ENCODE results near the gene ANGEL2. TPM values are rescaled to one million over a fixed set of nuclear protein-coding genes. Genes with fewer than 3 reads are reported as not detected.

ANGEL2 gene
- total and polyA plus RNA-seq, 5 donors from 2014 or later: 25.2 to 57.3 (median 35.2) TPM

DNA sequence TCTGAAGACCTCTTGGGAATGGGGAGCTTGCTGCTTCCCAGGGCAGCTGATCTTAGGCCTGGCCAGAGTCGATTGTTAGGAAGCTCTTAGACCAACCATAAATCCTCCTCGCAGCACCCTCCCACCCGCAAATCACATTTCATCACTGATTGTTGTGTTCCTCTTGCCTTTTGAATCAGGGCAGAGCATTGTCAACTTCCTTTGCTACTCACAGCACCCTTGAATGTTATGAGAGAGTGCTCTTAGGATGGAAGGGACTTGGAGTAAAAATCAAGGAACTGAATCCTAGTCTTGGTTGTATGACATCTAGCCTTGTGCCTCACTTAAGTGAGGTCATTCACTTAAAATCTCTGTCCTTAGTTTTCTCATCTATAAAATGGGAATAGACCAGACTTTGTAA lies 62.3 kb downstream of the ANGEL2 start:
- Histone ChIP-seq H3K4me1 (ENCODE audit: control insufficient read depth, insufficient read depth, low read length, poor library complexity, severe bottlenecking) (peaks cover 11% of the 10 kb centered on the region), H3K4me3 (ENCODE audit: low read depth, low read length) (no peak overlapping the region), H3K27me3 (ENCODE audit: control insufficient read depth, insufficient read depth, low read length) (peaks cover 4% of the 10 kb centered on the region), H3K9me3 (ENCODE audit: control insufficient read depth in 2 of 2, low read length in 2 of 2) (no peaks in the 10 kb centered on the region), H3K27ac (ENCODE audit: insufficient read depth, low read length, poor library complexity, severe bottlenecking) (no peak overlapping the region), H3K36me3 (ENCODE audit: control insufficient read depth, insufficient read depth, low read length) (no peaks in the 10 kb centered on the region)
- no peaks in the 10 kb centered on the region for H3K36me3 Mint-ChIP-seq
- peaks cover 50% of the 10 kb centered on the region for H3K27me3 Mint-ChIP-seq
- peaks cover 0 to 18% (median 7%) of the 10 kb centered on the region in 4 donors for H3K4me1 Mint-ChIP-seq
- H3K9me3 Mint-ChIP-seq: peaks cover 0 to 6% (median 0%) of the 10 kb centered on the region in 7 donors
- no peak overlapping the region for H3K27ac Mint-ChIP-seq
- no peak overlapping the region for H3K4me3 Mint-ChIP-seq
- DNase-seq: no peak
- no peak for ATAC-seq (ENCODE audit: low read depth in 2 of 2)

- H3K36me3 ChIP-seq (ENCODE audit: control insufficient read depth, insufficient read depth, low read length): no peaks in the 10 kb centered on the region
- DNase-seq: no peak
- peaks cover 0 to 7% (median 0%) of the 10 kb centered on the region in 7 donors for H3K9me3 Mint-ChIP-seq
- no peak overlapping the region for H3K27ac ChIP-seq (ENCODE audit: insufficient read depth, low read length, poor library complexity, severe bottlenecking)
- H3K4me1 ChIP-seq (ENCODE audit: control insufficient read depth, insufficient read depth, low read length, poor library complexity, severe bottlenecking): peaks cover 11% of the 10 kb centered on the region
- H3K27ac Mint-ChIP-seq: no peak overlapping the region
- H3K36me3 Mint-ChIP-seq: no peaks in the 10 kb centered on the region
- ATAC-seq (ENCODE audit: low read depth in 2 of 2): no peak
- no peak overlapping the region for H3K4me3 ChIP-seq (ENCODE audit: low read depth, low read length)
- peaks cover 4% of the 10 kb centered on the region for H3K27me3 ChIP-seq (ENCODE audit: control insufficient read depth, insufficient read depth, low read length)
- H3K4me1 Mint-ChIP-seq: peaks cover 0 to 18% (median 7%) of the 10 kb centered on the region in 4 donors
- peaks cover 50% of the 10 kb centered on the region for H3K27me3 Mint-ChIP-seq
- peak overlapping the region in 2 of 4 donors; percentile 52 to 84 for H3K4me3 Mint-ChIP-seq
- no peaks in the 10 kb centered on the region for H3K9me3 ChIP-seq (ENCODE audit: control insufficient read depth in 2 of 2, low read length in 2 of 2)
Measured at GRCh38 chr1:212952641-212952976, 63.1 kb downstream of the ANGEL2 start.

- H3K9me3 ChIP-seq (ENCODE audit: control insufficient read depth in 2 of 2, low read length in 2 of 2): no peaks in the 10 kb centered on the region
- Mint-ChIP-seq H3K27ac (no peak overlapping the region), H3K36me3 (no peaks in the 10 kb centered on the region), H3K27me3 (peaks cover 50% of the 10 kb centered on the region), H3K4me1 (peaks cover 0 to 18% (median 7%) of the 10 kb centered on the region in 4 donors), H3K4me3 (peak overlapping the region in 3 of 4 donors; percentile 52 to 84 (median 64)), H3K9me3 (peaks cover 0 to 7% (median 0%) of the 10 kb centered on the region in 7 donors)
- H3K27me3 ChIP-seq (ENCODE audit: control insufficient read depth, insufficient read depth, low read length): peaks cover 4% of the 10 kb centered on the region
- no peak for DNase-seq
- H3K27ac ChIP-seq (ENCODE audit: insufficient read depth, low read length, poor library complexity, severe bottlenecking): no peak overlapping the region
- no peaks in the 10 kb centered on the region for H3K36me3 ChIP-seq (ENCODE audit: control insufficient read depth, insufficient read depth, low read length)
- H3K4me3 ChIP-seq (ENCODE audit: low read depth, low read length): no peak overlapping the region
- no peak for ATAC-seq (ENCODE audit: low read depth in 2 of 2)
- H3K4me1 ChIP-seq (ENCODE audit: control insufficient read depth, insufficient read depth, low read length, poor library complexity, severe bottlenecking): peaks cover 11% of the 10 kb centered on the region
Measured at GRCh38 chr1:212951947-212952640, 63.6 kb downstream of the ANGEL2 start.

- peaks cover 11% of the 10 kb centered on the region for H3K4me1 ChIP-seq (ENCODE audit: control insufficient read depth, insufficient read depth, low read length, poor library complexity, severe bottlenecking)
- H3K27me3 Mint-ChIP-seq: peaks cover 54% of the 10 kb centered on the region
Measured at GRCh38 chr1:212951126-212951946, 64.3 kb downstream of the ANGEL2 start.

GRCh38 chr1:212950243-212951125 lies 65.2 kb downstream of the ANGEL2 start, which contains the start of gene VASH2:
TSS of gene VASH2 (plus strand) at chr1:212950541. CDS start at chr1:212951543, 1,002 bp downstream.
- Mint-ChIP-seq H3K4me1 (peaks cover 0 to 18% (median 4%) of the 10 kb centered on the region in 4 donors), H3K27ac (no peak within 1 kb of the TSS), H3K4me3 (peak within 1 kb of the TSS; percentile 84 to 89 (median 86)), H3K36me3 (no peaks in the 10 kb centered on the region), H3K27me3 (peaks cover 52% of the 10 kb centered on the region), H3K9me3 (peaks cover 0 to 7% (median 0%) of the 10 kb centered on the region in 7 donors)
- Histone ChIP-seq H3K9me3 (ENCODE audit: control insufficient read depth in 2 of 2, low read length in 2 of 2) (no peaks in the 10 kb centered on the region), H3K27me3 (ENCODE audit: control insufficient read depth, insufficient read depth, low read length) (peaks cover 4% of the 10 kb centered on the region), H3K27ac (ENCODE audit: insufficient read depth, low read length, poor library complexity, severe bottlenecking) (no peak within 1 kb of the TSS), H3K36me3 (ENCODE audit: control insufficient read depth, insufficient read depth, low read length) (no peaks in the 10 kb centered on the region), H3K4me1 (ENCODE audit: control insufficient read depth, insufficient read depth, low read length, poor library complexity, severe bottlenecking) (peaks cover 11% of the 10 kb centered on the region), H3K4me3 (ENCODE audit: low read depth, low read length) (peak within 1 kb of the TSS; percentile 48)
- ATAC-seq (ENCODE audit: low read depth in 2 of 2) (peak; percentile 85 to 89), DNase-seq (peak; percentile 43 to 75 (median 58))

More at GRCh38 chr1:212951126-212951946, 64.3 kb downstream of the ANGEL2 start:
- H3K27me3 ChIP-seq (ENCODE audit: control insufficient read depth, insufficient read depth, low read length): peaks cover 4% of the 10 kb centered on the region
- peaks cover 0 to 7% (median 0%) of the 10 kb centered on the region in 7 donors for H3K9me3 Mint-ChIP-seq
- no peak overlapping the region for H3K27ac ChIP-seq (ENCODE audit: insufficient read depth, low read length, poor library complexity, severe bottlenecking)
- no peaks in the 10 kb centered on the region for H3K9me3 ChIP-seq (ENCODE audit: control insufficient read depth in 2 of 2, low read length in 2 of 2)
- no peak overlapping the region for H3K27ac Mint-ChIP-seq
- H3K4me3 Mint-ChIP-seq: peak overlapping the region; percentile 84 to 89 (median 86)
- no peaks in the 10 kb centered on the region for H3K36me3 Mint-ChIP-seq
- peak overlapping the region; percentile 48 for H3K4me3 ChIP-seq (ENCODE audit: low read depth, low read length)
- peaks cover 0 to 18% (median 7%) of the 10 kb centered on the region in 4 donors for H3K4me1 Mint-ChIP-seq
- DNase-seq (no peak), ATAC-seq (ENCODE audit: low read depth in 2 of 2) (no peak)
- H3K36me3 ChIP-seq (ENCODE audit: control insufficient read depth, insufficient read depth, low read length): no peaks in the 10 kb centered on the region

DNA sequence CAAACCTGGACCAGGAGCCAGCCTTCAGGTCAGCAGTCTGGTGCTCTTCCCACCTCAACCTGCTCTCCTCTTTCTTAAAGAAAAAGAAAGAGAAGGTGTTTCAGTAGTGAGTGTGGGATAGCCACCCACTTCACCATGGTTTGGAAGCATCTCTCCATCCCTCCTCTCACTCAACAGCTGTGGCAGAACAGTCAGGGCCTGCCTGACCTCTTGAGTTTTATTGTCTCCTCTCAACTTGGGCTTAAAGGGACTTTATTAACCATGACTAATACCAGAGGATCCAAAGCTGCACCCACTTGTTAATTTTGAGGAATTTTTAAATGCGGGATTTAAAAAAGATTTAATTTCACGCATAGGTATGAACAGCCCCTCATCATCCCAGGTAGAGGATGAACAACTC lies 65.9 kb downstream of the ANGEL2 start:
- H3K27me3 Mint-ChIP-seq: peaks cover 52% of the 10 kb centered on the region
- Histone ChIP-seq H3K4me3 (ENCODE audit: low read depth, low read length) (peak overlapping the region; percentile 26), H3K27ac (ENCODE audit: insufficient read depth, low read length, poor library complexity, severe bottlenecking) (no peak overlapping the region), H3K36me3 (ENCODE audit: control insufficient read depth, insufficient read depth, low read length) (no peaks in the 10 kb centered on the region), H3K4me1 (ENCODE audit: control insufficient read depth, insufficient read depth, low read length, poor library complexity, severe bottlenecking) (peaks cover 11% of the 10 kb centered on the region), H3K27me3 (ENCODE audit: control insufficient read depth, insufficient read depth, low read length) (peaks cover 4% of the 10 kb centered on the region), H3K9me3 (ENCODE audit: control insufficient read depth in 2 of 2, low read length in 2 of 2) (no peaks in the 10 kb centered on the region)
- H3K4me3 Mint-ChIP-seq: peak overlapping the region; percentile 69 to 89 (median 85)
- H3K4me1 Mint-ChIP-seq: peaks cover 0 to 18% (median 4%) of the 10 kb centered on the region in 4 donors
- H3K36me3 Mint-ChIP-seq: no peaks in the 10 kb centered on the region
- peaks cover 0 to 7% (median 0%) of the 10 kb centered on the region in 7 donors for H3K9me3 Mint-ChIP-seq
- no peak overlapping the region for H3K27ac Mint-ChIP-seq
- ATAC-seq (ENCODE audit: low read depth in 2 of 2) (no peak), DNase-seq (no peak)

GRCh38 chr1:212946872-212947271 lies 68.8 kb downstream of the ANGEL2 start:
- peaks cover 0 to 7% (median 0%) of the 10 kb centered on the region in 7 donors for H3K9me3 Mint-ChIP-seq
- ATAC-seq (ENCODE audit: low read depth in 2 of 2): no peak
- peaks cover 11% of the 10 kb centered on the region for H3K4me1 ChIP-seq (ENCODE audit: control insufficient read depth, insufficient read depth, low read length, poor library complexity, severe bottlenecking)
- peaks cover 41% of the 10 kb centered on the region for H3K27me3 Mint-ChIP-seq
- H3K4me1 Mint-ChIP-seq: peaks cover 0 to 14% (median 3%) of the 10 kb centered on the region in 4 donors
- peaks cover 1% of the 10 kb centered on the region for H3K27me3 ChIP-seq (ENCODE audit: control insufficient read depth, insufficient read depth, low read length)
- H3K36me3 ChIP-seq (ENCODE audit: control insufficient read depth, insufficient read depth, low read length): no peaks in the 10 kb centered on the region
- no peaks in the 10 kb centered on the region for H3K36me3 Mint-ChIP-seq
- no peaks in the 10 kb centered on the region for H3K9me3 ChIP-seq (ENCODE audit: control insufficient read depth in 2 of 2, low read length in 2 of 2)
- H3K27ac Mint-ChIP-seq: no peak overlapping the region
- no peak for DNase-seq
- H3K4me3 ChIP-seq (ENCODE audit: low read depth, low read length): no peak overlapping the region
- no peak overlapping the region for H3K4me3 Mint-ChIP-seq
- no peak overlapping the region for H3K27ac ChIP-seq (ENCODE audit: insufficient read depth, low read length, poor library complexity, severe bottlenecking)

Measured in CD4-positive, CD25-positive, alpha-beta regulatory T cell (primary cell).